Panc1 (cell line): ENCODE measurements around the gene RADIL. TPM values are rescaled to one million over a fixed set of nuclear protein-coding genes. Genes with fewer than 3 reads are reported as not detected.

Source experiments
- ATAC-seq: fragments of 200-7000 bp; cut with Tn5 transposase; 2 replicates; pipeline ENCODE4 v1.9.1; 2020; ENCODE audit warnings: mild to moderate bottlenecking, moderate library complexity
- BruUV-seq: library from RNA; stranded (reverse); fragments of 400-500 nt; replicated peaks from 2 replicates; lab custom pipeline; 2021; lab: Mats Ljungman, UMichigan
- CTCF ChIA-PET: fragments of 300-600 bp; sonication (Branson Sonifier 250); formaldehyde crosslinking; loops from one replicate; lab custom pipeline; 2022; ENCODE audit warnings: antibody characterized with exemption; lab: Charles Lee
- POLR2A ChIA-PET: fragments of 300-600 bp; sonication (Branson Sonifier 250); formaldehyde crosslinking; loops from one replicate; lab custom pipeline; 2022; ENCODE audit warnings: antibody characterized with exemption; lab: Charles Lee
- DNase-seq: peaks from one replicate; pipeline ENCODE4 v3.0.0-alpha.2; 2010; ENCODE audit warnings: low read depth, low spot score
- H3K27ac ChIP-seq: 2 replicates; pipeline ENCODE4 v1.5.1; 2011; ENCODE audit warnings: mild to moderate bottlenecking, low read length, inconsistent platforms
- H3K27me3 ChIP-seq: fragments of 200-500 bp; sonication (Bioruptor generic); 2 replicates; pipeline ENCODE4 v1.6.0; 2014; ENCODE audit warnings: low read length, inconsistent platforms; ENCODE audit not compliant: control insufficient read depth, insufficient read depth
- H3K36me3 ChIP-seq: fragments of 200-500 bp; sonication (Bioruptor generic); 2 replicates; pipeline ENCODE4 v1.5.1; 2014; ENCODE audit warnings: inconsistent platforms, mild to moderate bottlenecking, low read length, moderate library complexity; ENCODE audit not compliant: control insufficient read depth, insufficient read depth
- H3K4me1 ChIP-seq: 2 replicates; pipeline ENCODE4 v1.5.1; 2011; ENCODE audit warnings: inconsistent platforms, mild to moderate bottlenecking, low read length, moderate library complexity; ENCODE audit not compliant: control insufficient read depth, insufficient read depth
- H3K4me3 ChIP-seq, 2 experiments: 2 replicates each; pipeline ENCODE4 v1.5.1; 2011 to 2012; ENCODE audit warnings: low read depth in 2 of 2, low read length in 2 of 2, mild to moderate bottlenecking in 2 of 2, inconsistent platforms in 1 of 2, moderate library complexity in 1 of 2
- H3K9me3 ChIP-seq: fragments of 200-500 bp; sonication (Bioruptor generic); 2 replicates; pipeline ENCODE4 v1.5.1; 2014; ENCODE audit warnings: low read depth, mild to moderate bottlenecking, inconsistent platforms, low read length, moderate library complexity; ENCODE audit not compliant: control insufficient read depth, insufficient read depth
- POLR2AphosphoS5 ChIP-seq: IDR thresholded peaks from 2 replicates; pipeline ENCODE4 v1.6.1; 2012; ENCODE audit warnings: mild to moderate bottlenecking, low read depth, low read length, moderate library complexity
- SIN3A ChIP-seq: IDR thresholded peaks from 2 replicates; pipeline ENCODE4 v1.6.1; 2012; ENCODE audit warnings: low read depth, mild to moderate bottlenecking, low read length, moderate library complexity, borderline replicate concordance; ENCODE audit not compliant: insufficient read depth
- TCF7L2 ChIP-seq: IDR thresholded peaks from 2 replicates; pipeline ENCODE4 v1.6.1; 2011; ENCODE audit warnings: mild to moderate bottlenecking, low read depth, low read length, inconsistent platforms
- in situ Hi-C: cut with HindIII; loops from 2 replicates; pipeline ENCODE4 v1.10.0; 2016; ENCODE audit warnings: low sequenced_read_pairs, low pct_unique_long_range_greater_than_20kb
- intact Hi-C: fragments of 100-400 bp; cut with micrococcal nuclease; formaldehyde crosslinking; loops from one replicate; pipeline ENCODE4 v1.10.0; 2022; ENCODE audit not compliant: unreplicated experiment
- total RNA-seq: library from RNA; stranded (reverse); gene quantifications from one replicate; pipeline ENCODE4 v1.2.1, GENCODE V29; 2021; ENCODE audit not compliant: unreplicated experiment
- TF ChIP-seq, protein P1 (sequence below), 2 experiments: IDR thresholded peaks; 2 replicates each; pipeline ENCODE4 v1.6.1; 2011 to 2012; ENCODE audit warnings: low read depth in 2 of 2, control low read depth in 1 of 2, low read length in 1 of 2, mild to moderate bottlenecking in 1 of 2, moderate library complexity in 1 of 2; ENCODE audit not compliant: insufficient read depth in 1 of 2
- TF ChIP-seq, protein P2 (sequence below): fragments of 450-650 bp; IDR thresholded peaks from 2 replicates; pipeline ENCODE4 v1.5.1; 2017; ENCODE audit warnings: mild to moderate bottlenecking

The RADIL gene
- total RNA-seq, 1 experiment from 2014 or later = 1.3 TPM

DNA sequence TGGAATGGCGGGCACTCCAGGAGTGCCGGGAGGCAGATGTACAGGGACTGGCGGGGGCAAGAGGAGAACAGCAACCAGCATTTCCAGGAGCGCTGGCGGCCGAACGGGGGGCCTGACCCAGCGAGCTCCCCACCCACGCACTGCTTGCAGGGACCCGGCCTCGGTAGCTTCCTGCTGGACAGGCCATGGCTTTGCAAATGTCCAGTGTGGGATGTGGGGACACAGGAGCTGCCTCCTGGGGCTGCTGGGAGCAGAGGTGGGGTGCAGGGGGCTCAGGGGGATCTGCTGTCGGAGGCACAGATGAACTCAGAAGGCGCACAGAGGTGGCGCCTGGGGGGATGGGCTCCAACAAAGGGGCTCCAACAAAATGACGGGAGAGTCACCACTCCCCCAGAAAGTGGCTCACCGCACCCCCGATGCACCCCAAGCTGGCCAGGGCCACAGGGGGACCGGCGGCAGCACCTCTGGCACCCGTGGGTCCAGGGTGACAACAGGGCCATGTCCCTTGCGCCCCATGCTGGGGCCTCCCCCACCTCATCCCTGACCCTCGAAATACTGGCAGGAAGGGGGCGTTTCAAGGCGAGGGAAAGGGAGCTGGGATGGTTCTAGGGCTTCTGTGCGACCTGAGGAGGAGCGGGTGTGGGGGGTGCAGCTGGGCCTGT is 67.0 kb downstream of the RADIL start:
- intact Hi-C loops (no loop called here), in situ Hi-C loops (no loop called here)
- Histone ChIP-seq H3K4me1 (no peaks in the 10 kb centered on the region), H3K4me3 (no peak overlapping the region), H3K36me3 (no peaks in the 10 kb centered on the region), H3K9me3 (no peaks in the 10 kb centered on the region), H3K27me3 (peaks cover 2% of the 10 kb centered on the region; the same call in 1 of the 2 replicates), H3K27ac (no peak overlapping the region)
- TF ChIP-seq SIN3A (no peak), TCF7L2 (no peak), POLR2AphosphoS5 (no peak)
- TF ChIP-seq, protein P1, sequence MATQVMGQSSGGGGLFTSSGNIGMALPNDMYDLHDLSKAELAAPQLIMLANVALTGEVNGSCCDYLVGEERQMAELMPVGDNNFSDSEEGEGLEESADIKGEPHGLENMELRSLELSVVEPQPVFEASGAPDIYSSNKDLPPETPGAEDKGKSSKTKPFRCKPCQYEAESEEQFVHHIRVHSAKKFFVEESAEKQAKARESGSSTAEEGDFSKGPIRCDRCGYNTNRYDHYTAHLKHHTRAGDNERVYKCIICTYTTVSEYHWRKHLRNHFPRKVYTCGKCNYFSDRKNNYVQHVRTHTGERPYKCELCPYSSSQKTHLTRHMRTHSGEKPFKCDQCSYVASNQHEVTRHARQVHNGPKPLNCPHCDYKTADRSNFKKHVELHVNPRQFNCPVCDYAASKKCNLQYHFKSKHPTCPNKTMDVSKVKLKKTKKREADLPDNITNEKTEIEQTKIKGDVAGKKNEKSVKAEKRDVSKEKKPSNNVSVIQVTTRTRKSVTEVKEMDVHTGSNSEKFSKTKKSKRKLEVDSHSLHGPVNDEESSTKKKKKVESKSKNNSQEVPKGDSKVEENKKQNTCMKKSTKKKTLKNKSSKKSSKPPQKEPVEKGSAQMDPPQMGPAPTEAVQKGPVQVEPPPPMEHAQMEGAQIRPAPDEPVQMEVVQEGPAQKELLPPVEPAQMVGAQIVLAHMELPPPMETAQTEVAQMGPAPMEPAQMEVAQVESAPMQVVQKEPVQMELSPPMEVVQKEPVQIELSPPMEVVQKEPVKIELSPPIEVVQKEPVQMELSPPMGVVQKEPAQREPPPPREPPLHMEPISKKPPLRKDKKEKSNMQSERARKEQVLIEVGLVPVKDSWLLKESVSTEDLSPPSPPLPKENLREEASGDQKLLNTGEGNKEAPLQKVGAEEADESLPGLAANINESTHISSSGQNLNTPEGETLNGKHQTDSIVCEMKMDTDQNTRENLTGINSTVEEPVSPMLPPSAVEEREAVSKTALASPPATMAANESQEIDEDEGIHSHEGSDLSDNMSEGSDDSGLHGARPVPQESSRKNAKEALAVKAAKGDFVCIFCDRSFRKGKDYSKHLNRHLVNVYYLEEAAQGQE (IDR thresholded peaks at IDR 0.05; ENCODE audit: insufficient read depth in 1 of 2, low read depth in 2 of 2, low read length in 1 of 2) = no peak
- TF ChIP-seq, protein P2, sequence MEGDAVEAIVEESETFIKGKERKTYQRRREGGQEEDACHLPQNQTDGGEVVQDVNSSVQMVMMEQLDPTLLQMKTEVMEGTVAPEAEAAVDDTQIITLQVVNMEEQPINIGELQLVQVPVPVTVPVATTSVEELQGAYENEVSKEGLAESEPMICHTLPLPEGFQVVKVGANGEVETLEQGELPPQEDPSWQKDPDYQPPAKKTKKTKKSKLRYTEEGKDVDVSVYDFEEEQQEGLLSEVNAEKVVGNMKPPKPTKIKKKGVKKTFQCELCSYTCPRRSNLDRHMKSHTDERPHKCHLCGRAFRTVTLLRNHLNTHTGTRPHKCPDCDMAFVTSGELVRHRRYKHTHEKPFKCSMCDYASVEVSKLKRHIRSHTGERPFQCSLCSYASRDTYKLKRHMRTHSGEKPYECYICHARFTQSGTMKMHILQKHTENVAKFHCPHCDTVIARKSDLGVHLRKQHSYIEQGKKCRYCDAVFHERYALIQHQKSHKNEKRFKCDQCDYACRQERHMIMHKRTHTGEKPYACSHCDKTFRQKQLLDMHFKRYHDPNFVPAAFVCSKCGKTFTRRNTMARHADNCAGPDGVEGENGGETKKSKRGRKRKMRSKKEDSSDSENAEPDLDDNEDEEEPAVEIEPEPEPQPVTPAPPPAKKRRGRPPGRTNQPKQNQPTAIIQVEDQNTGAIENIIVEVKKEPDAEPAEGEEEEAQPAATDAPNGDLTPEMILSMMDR = no peak
- no TSS peak for BruUV-seq
- POLR2A ChIA-PET = interaction anchor here (0.6 kb wide), 1 partner anchor 264 kb away, joined by 3 read pairs; no protein-coding TSS in a partner anchor
- CTCF ChIA-PET = no interaction called here
- ATAC-seq (no peak), DNase-seq (no peak)

DNA sequence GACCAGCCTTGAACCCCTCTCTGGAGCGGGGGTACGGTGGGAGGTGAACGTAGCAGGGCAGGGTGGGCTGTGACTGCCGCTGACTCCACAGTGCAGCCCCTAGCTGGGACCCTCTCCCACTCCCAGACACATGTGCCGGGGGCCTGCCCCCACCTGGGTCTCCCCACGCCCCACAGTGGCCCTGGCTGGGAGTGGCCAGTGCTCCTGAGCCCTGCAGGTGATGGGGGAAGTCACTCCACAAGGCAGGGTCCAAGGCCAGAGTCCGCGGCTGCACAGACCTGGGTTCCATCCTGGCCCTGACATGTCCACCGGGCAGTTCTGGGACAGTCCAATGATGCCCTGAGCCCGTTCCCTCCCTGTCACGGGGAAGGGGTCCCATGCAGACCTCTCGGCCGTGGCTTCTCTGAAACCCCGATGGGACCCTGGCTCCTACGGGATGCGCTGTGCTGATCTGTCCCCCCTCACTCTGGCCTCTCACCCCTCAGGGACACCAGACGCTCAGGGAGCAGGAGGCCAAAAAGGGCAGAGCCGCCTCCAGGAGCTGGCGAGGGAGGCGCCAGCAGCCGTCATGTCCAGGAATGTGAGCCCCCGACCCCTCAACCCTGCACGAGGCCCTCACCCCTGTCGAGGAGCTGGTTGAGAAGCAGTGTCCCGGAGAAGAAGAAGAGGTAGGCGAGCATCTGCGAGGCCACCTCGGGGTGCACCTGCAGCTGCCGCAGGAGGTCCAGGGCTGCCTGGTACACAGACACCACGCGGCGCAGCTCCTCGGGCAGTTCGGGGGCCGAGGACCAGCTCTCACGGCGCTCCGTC is 67.7 kb downstream of the RADIL start:
- POLR2A ChIA-PET = no interaction called here
- no peak for DNase-seq
- ATAC-seq = peak; percentile 58; the same call in 1 of the 2 replicates
- no TSS peak for BruUV-seq
- intact Hi-C loops (no loop called here), in situ Hi-C loops (no loop called here)
- Histone ChIP-seq H3K27ac (no peak overlapping the region), H3K27me3 (peaks cover 2% of the 10 kb centered on the region; the same call in 1 of the 2 replicates), H3K4me1 (no peaks in the 10 kb centered on the region), H3K36me3 (no peaks in the 10 kb centered on the region), H3K9me3 (no peaks in the 10 kb centered on the region), H3K4me3 (no peak overlapping the region)
- CTCF ChIA-PET = interaction anchor here (0.6 to 0.7 kb wide), 2 partner anchors 14 to 345 kb away, joined by 3 to 4 read pairs; no protein-coding TSS in a partner anchor
- TF ChIP-seq POLR2AphosphoS5 = no peak
- no peak for TF ChIP-seq TCF7L2
- TF ChIP-seq, protein P2 = no peak; the same call in 1 of the 2 replicates
- no peak for TF ChIP-seq SIN3A
- TF ChIP-seq, protein P1 (IDR thresholded peaks at IDR 0.05; ENCODE audit: insufficient read depth in 1 of 2, low read depth in 2 of 2, low read length in 1 of 2) = no peak
